ENCODE data around the gene LSM4. TPM values are rescaled to one million over a fixed set of nuclear protein-coding genes. Genes with fewer than 3 reads are reported as not detected.

Gene LSM4
- total RNA-seq, 1 donor from 2014 or later, result 73.0 TPM

- H3K27me3 Mint-ChIP-seq (ENCODE audit: low read depth), result no peaks in the 10 kb centered on the region
- DNase-seq (ENCODE audit: low spot score), result no peak
- peaks cover 56% of the 10 kb centered on the region for H3K4me1 Mint-ChIP-seq (ENCODE audit: low read depth)
- TF ChIP-seq CTCF (IDR thresholded peaks at IDR 0.05), result no peak
- H3K4me3 Mint-ChIP-seq (ENCODE audit: unreplicated experiment), result peak overlapping the region; percentile 34
- H3K9me3 Mint-ChIP-seq (ENCODE audit: low read depth), result no peaks in the 10 kb centered on the region
- peak overlapping the region; percentile 85 for H3K27ac Mint-ChIP-seq (ENCODE audit: unreplicated experiment)
- H3K36me3 Mint-ChIP-seq (ENCODE audit: low read depth), result no peaks in the 10 kb centered on the region
Measured at GRCh38 chr19:18290302-18291018, 32.4 kb downstream of the LSM4 start.

GRCh38 chr19:18289471-18290301 lies 33.2 kb downstream of the LSM4 start:
- Mint-ChIP-seq H3K4me1 (ENCODE audit: low read depth) (peaks cover 61% of the 10 kb centered on the region), H3K27ac (ENCODE audit: unreplicated experiment) (peak overlapping the region; percentile 83), H3K4me3 (ENCODE audit: unreplicated experiment) (no peak overlapping the region), H3K36me3 (ENCODE audit: low read depth) (no peaks in the 10 kb centered on the region), H3K9me3 (ENCODE audit: low read depth) (no peaks in the 10 kb centered on the region), H3K27me3 (ENCODE audit: low read depth) (no peaks in the 10 kb centered on the region)
- no peak for DNase-seq (ENCODE audit: low spot score)
- no peak for TF ChIP-seq CTCF (IDR thresholded peaks at IDR 0.05)

GRCh38 chr19:18287836-18288772 lies 34.8 kb downstream of the LSM4 start:
- Mint-ChIP-seq H3K27me3 (ENCODE audit: low read depth) (no peaks in the 10 kb centered on the region), H3K4me1 (ENCODE audit: low read depth) (peaks cover 54% of the 10 kb centered on the region), H3K36me3 (ENCODE audit: low read depth) (no peaks in the 10 kb centered on the region), H3K4me3 (ENCODE audit: unreplicated experiment) (no peak overlapping the region), H3K27ac (ENCODE audit: unreplicated experiment) (peak overlapping the region; percentile 66), H3K9me3 (ENCODE audit: low read depth) (no peaks in the 10 kb centered on the region)
- no peak for DNase-seq (ENCODE audit: low spot score)
- TF ChIP-seq CTCF (IDR thresholded peaks at IDR 0.05), result peak; percentile 48

- no peak overlapping the region for H3K4me3 Mint-ChIP-seq (ENCODE audit: unreplicated experiment)
- no peak overlapping the region for H3K27ac Mint-ChIP-seq (ENCODE audit: unreplicated experiment)
- no peak for TF ChIP-seq CTCF (IDR thresholded peaks at IDR 0.05)
Measured at GRCh38 chr19:18286973-18287635, 35.8 kb downstream of the LSM4 start.

More at GRCh38 chr19:18286973-18287635, 35.8 kb downstream of the LSM4 start:
- Mint-ChIP-seq H3K36me3 (ENCODE audit: low read depth) (no peaks in the 10 kb centered on the region), H3K4me1 (ENCODE audit: low read depth) (peaks cover 60% of the 10 kb centered on the region), H3K27me3 (ENCODE audit: low read depth) (no peaks in the 10 kb centered on the region), H3K9me3 (ENCODE audit: low read depth) (no peaks in the 10 kb centered on the region)
- no peak for DNase-seq (ENCODE audit: low spot score)
